Upper lobe of left lung (tissue), 6 donors: ENCODE results near the gene NUP58. TPM values are rescaled to one million over a fixed set of nuclear protein-coding genes. Genes with fewer than 3 reads are reported as not detected.

Experiments used
- ATAC-seq, 2 donors: fragments of 200-7000 bp; cut with Tn5 transposase; one replicate each; pipeline ENCODE4 v1.9.1; 2022; ENCODE audit warnings: mild to moderate bottlenecking in 2 of 2, moderate library complexity in 2 of 2; ENCODE audit not compliant: low FRiP score in 2 of 2
- DNase-seq, 2 donors: peaks; one replicate each; pipeline ENCODE4 v3.0.0-alpha.2; 2019 to 2020
- H3K27ac ChIP-seq, 4 donors: fragments of 200-600 bp; sonication (generic); one replicate each; pipeline ENCODE4 v1.5.1; 2016 to 2019
- H3K27me3 ChIP-seq, 4 donors: fragments of 200-600 bp; sonication (generic); one replicate each; pipeline ENCODE4 v1.5.1; 2017 to 2019
- H3K36me3 ChIP-seq, 4 donors: fragments of 200-600 bp; sonication (generic); one replicate each; pipeline ENCODE4 v1.5.1; 2016 to 2019
- H3K4me1 ChIP-seq, 4 donors: fragments of 200-600 bp; sonication (generic); one replicate each; pipeline ENCODE4 v1.5.1; 2018 to 2019
- H3K4me3 ChIP-seq, 4 donors: fragments of 200-600 bp; sonication (generic); one replicate each; pipeline ENCODE4 v1.5.1; 2017 to 2019; ENCODE audit warnings: mild to moderate bottlenecking in 2 of 4, moderate library complexity in 1 of 4
- H3K9me3 ChIP-seq, 4 donors: fragments of 200-600 bp; sonication (generic); one replicate each; pipeline ENCODE4 v1.5.1; 2018 to 2019
- EP300 ChIP-seq, 4 donors: sonication (generic); formaldehyde crosslinking; IDR thresholded peaks; one replicate each; pipeline ENCODE4 v1.5.1; 2017; ENCODE audit warnings: antibody characterized with exemption in 4 of 4, control low read depth in 2 of 4
- POLR2A ChIP-seq, 4 donors: fragments of 450-650 bp; IDR thresholded peaks; one replicate each; pipeline ENCODE4 v1.5.1; 2016 to 2017; ENCODE audit warnings: antibody characterized with exemption in 4 of 4, mild to moderate bottlenecking in 2 of 4
- POLR2AphosphoS5 ChIP-seq, 2 donors: sonication (generic); formaldehyde crosslinking; IDR thresholded peaks; one replicate each; pipeline ENCODE4 v1.5.1; 2017; ENCODE audit warnings: antibody characterized with exemption in 2 of 2
- WGBS, 2 donors: methylation state at CpG; one replicate each; pipeline ENCODE4 v1.1.5; 2017 to 2018; 5-methylcytosine and 5-hydroxymethylcytosine counted together
- total RNA-seq, 6 donors: library from RNA; depleted of rRNA in 4 of 6; stranded (reverse); fragments of >200 nt in 4 of 6; gene quantifications; one replicate each; pipeline versions ENCODE4 v1.1.0 to v1.2.1, GENCODE V29; 2016 to 2021
- TF ChIP-seq, protein P1 (sequence below), 6 experiments: fragments of 450-650 bp in 4 of 6; fragments of 200-600 bp in 2 of 6; sonication (generic) in 2 of 6; IDR thresholded peaks; one replicate each; pipeline ENCODE4 v1.5.1; 2016 to 2019; ENCODE audit warnings: antibody characterized with exemption in 6 of 6
- donor health status: DM: no; HTN: no; CAD: no; lungs with moderate emphysema.
- donor health status: DM: no; HTN: yes; CAD: no; lungs with severe emphysema.

The NUP58 gene
- total RNA-seq, 6 donors from 2014 or later, result 68.2 to 157 (median 85.6) TPM

DNA sequence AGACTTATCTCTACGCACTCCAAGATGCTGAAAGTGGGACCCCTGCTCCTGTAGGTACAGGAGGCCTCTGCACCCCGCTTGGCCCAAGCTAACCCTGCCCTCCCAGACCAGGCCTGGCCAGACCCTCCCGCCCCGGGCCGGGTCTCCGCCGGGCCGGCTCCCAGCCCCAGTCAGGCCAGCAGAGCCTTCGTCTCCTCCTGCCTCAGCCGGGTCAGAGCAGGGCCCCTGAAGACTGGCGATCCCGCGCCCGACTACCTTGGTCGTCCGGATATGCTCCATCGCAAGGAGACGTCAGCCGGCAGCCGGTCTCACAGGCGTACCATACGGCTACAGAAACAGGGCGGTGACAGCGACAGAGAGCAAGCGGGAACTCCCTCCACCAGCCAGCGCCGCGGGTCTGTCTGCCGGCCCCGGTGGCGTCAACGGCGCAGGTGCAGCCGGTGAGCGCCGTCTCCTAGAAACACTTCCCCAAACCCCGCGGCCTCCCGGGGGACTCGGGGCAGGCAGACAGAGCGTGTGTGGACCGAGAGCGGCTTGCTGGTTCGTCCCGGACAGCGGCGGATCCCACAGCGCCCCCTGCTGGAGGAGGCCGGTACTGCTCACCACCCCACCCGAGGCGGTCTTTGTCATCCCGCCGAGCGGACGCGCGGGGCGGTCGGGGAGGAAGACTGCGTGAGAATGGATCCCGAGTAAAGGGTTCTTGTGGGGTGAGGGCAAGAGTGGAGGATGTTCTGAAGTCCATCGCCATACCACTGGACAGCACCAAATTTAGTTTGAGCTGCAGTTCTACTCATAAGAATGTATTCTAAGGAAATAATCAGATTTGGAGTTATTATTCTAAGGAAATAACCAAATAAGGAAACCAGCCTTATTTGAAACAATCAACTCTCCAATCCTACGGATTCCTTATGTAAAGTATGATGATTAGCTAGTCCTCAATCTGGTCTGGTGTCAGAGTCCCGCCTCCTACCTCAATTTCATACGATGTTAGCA, 14.2 kb upstream of the NUP58 start, which contains the start of gene MTMR6:
Gene MTMR6 (minus strand): TSS at position 520 of the 993 bp plus-strand sequence. CDS start 241 bp downstream, at position 279.
- peak; percentile 96 to 99 for DNase-seq
- Histone ChIP-seq H3K27ac (peak within 1 kb of the TSS; percentile 93 to 98 (median 96)), H3K4me1 (peaks cover 12 to 21% (median 14%) of the 10 kb centered on the region in 4 donors), H3K4me3 (peak within 1 kb of the TSS; percentile 76 to 97 (median 87)), H3K27me3 (no peaks in the 10 kb centered on the region), H3K9me3 (no peaks in the 10 kb centered on the region), H3K36me3 (no peaks in the 10 kb centered on the region)
- TF ChIP-seq POLR2A (IDR thresholded peaks at IDR 0.05), result peak in 3 of 4 donors; percentile 50 to 86 (median 82)
- peak in 1 of 4 donors; percentile 44 for TF ChIP-seq EP300 (IDR thresholded peaks at IDR 0.05)
- TF ChIP-seq, protein P1, sequence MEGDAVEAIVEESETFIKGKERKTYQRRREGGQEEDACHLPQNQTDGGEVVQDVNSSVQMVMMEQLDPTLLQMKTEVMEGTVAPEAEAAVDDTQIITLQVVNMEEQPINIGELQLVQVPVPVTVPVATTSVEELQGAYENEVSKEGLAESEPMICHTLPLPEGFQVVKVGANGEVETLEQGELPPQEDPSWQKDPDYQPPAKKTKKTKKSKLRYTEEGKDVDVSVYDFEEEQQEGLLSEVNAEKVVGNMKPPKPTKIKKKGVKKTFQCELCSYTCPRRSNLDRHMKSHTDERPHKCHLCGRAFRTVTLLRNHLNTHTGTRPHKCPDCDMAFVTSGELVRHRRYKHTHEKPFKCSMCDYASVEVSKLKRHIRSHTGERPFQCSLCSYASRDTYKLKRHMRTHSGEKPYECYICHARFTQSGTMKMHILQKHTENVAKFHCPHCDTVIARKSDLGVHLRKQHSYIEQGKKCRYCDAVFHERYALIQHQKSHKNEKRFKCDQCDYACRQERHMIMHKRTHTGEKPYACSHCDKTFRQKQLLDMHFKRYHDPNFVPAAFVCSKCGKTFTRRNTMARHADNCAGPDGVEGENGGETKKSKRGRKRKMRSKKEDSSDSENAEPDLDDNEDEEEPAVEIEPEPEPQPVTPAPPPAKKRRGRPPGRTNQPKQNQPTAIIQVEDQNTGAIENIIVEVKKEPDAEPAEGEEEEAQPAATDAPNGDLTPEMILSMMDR (IDR thresholded peaks at IDR 0.05), result peak; percentile 100
- TF ChIP-seq POLR2AphosphoS5 (IDR thresholded peaks at IDR 0.05), result peak; percentile 79 to 83
- WGBS, 2 donors, result 6 to 9% methylated on average over 17 to 24 of the region's 65 CpGs
- ATAC-seq, result peak; percentile 100

DNA sequence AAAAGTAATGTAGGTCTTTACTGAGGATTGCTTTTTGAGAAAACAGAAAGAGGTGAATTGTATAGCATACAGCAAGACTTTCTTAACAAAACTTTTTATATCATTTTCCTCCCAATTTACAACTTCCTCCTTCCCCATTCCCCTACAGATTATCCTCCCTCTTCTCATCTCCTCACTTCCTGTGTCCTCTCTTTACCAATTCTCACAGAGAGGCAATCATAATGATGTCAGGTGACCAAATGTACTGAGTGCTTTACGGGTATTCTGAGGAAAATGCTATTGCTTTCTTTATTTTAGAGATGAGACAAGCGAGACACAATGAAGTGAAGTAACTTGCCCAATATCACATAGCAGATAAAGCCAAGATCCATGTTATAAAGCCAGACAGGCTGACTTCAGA, 12.5 kb upstream of the NUP58 start:
- WGBS, 2 donors, result 59 to 65% methylated on average over 2 of the region's 2 CpGs
- DNase-seq (no peak), ATAC-seq (no peak)
- Histone ChIP-seq H3K27me3 (no peaks in the 10 kb centered on the region), H3K9me3 (no peaks in the 10 kb centered on the region), H3K36me3 (no peaks in the 10 kb centered on the region), H3K4me3 (no peak overlapping the region), H3K27ac (no peak overlapping the region), H3K4me1 (peaks cover 12 to 21% (median 14%) of the 10 kb centered on the region in 4 donors)
- TF ChIP-seq EP300 (IDR thresholded peaks at IDR 0.05), result no peak
- no peak for TF ChIP-seq POLR2AphosphoS5 (IDR thresholded peaks at IDR 0.05)
- TF ChIP-seq POLR2A (IDR thresholded peaks at IDR 0.05), result peak in 1 of 4 donors; percentile 33
- TF ChIP-seq, protein P1 (IDR thresholded peaks at IDR 0.05), result no peak

DNA sequence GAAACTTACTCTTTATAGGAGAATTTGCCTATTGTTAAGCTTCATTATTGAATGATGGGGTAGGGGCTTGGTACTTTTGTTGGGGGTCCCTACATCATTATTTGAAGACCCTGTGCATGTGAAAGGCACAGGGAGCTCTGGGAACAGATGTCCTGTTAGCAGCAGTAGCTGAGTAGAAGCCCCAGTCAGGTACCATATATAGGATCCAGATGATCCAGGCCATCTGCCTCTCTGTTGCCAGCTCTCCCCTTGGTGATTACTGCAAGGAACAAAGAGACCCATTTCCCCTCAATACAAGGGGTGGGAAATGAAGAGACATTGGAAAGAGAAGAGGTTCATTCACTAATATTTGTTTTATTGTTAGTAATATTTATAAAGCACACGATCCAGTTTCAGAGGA, 9.7 kb upstream of the NUP58 start:
- WGBS, 2 donors, result 46 to 60% methylated on average over 1 of the region's 1 CpG
- no peak overlapping the region for H3K4me3 ChIP-seq
- H3K27ac ChIP-seq, result no peak overlapping the region

DNA sequence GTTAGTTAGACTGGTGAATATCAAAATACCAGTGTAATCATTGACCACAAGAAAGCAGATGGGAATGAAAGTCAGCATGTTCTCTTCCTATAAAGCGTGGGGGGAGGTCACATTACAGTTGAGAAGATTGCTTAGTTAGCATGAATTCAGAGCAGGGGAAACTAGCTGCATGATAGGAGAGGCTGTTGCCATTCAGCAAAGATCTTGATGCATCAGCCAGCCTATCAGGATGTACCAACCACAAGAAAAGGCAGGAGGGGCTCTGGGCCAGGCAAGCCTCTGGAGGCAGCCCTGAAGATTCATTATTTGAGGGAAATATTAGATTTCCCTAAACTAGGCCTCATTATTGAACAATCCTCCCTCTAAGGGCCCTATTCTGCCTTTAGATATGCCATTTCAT, 9.1 kb upstream of the NUP58 start:
- Histone ChIP-seq H3K9me3 (no peaks in the 10 kb centered on the region), H3K4me1 (peaks cover 0 to 6% (median 2%) of the 10 kb centered on the region in 4 donors), H3K27me3 (no peaks in the 10 kb centered on the region), H3K27ac (no peak overlapping the region), H3K4me3 (no peak overlapping the region), H3K36me3 (no peaks in the 10 kb centered on the region)
- TF ChIP-seq EP300 (IDR thresholded peaks at IDR 0.05) (no peak), POLR2A (IDR thresholded peaks at IDR 0.05) (no peak)
- TF ChIP-seq, protein P1 (IDR thresholded peaks at IDR 0.05), result no peak
- ATAC-seq (peak in 1 of 2 donors; percentile 31), DNase-seq (no peak)
- WGBS, 2 donors, result 13 to 29% methylated on average over 1 of the region's 1 CpG

More for the DNA sequence above, 9.7 kb upstream of the NUP58 start:
- peaks cover 0 to 6% (median 2%) of the 10 kb centered on the region in 4 donors for H3K4me1 ChIP-seq
- ATAC-seq (no peak), DNase-seq (no peak)
- H3K9me3 ChIP-seq, result no peaks in the 10 kb centered on the region
- TF ChIP-seq, protein P1 (IDR thresholded peaks at IDR 0.05), result no peak
- TF ChIP-seq POLR2AphosphoS5 (IDR thresholded peaks at IDR 0.05) (no peak), EP300 (IDR thresholded peaks at IDR 0.05) (no peak), POLR2A (IDR thresholded peaks at IDR 0.05) (no peak)
- H3K36me3 ChIP-seq, result no peaks in the 10 kb centered on the region
- no peaks in the 10 kb centered on the region for H3K27me3 ChIP-seq
